Stimulated activated CD4-positive, alpha-beta T cell treated with anti-CD3 and anti-CD28 coated beads, TNF-alpha, amount 100 ng/mL, for 24 hours (primary cell): Measurements from ENCODE around the gene PCDHGA1.
"Not testable (repeated sequence)": the region's sequence is repeated elsewhere in the genome, so short reads cannot be mapped to it uniquely, and the experiment has no call there.

Experiments
- DNase-seq, 3 experiments: peaks; one replicate each; pipeline ENCODE4 v3.0.0-alpha.2; 2020; ENCODE audit warnings: low read depth in 3 of 3

Gene PCDHGA1

GRCh38 chr5:141409598-141410306 is 79.4 kb downstream of the PCDHGA1 start:
- DNase-seq: no peak

GRCh38 chr5:141411575-141411974 is 81.3 kb downstream of the PCDHGA1 start:
- no peak for DNase-seq

GRCh38 chr5:141412854-141413539 is 82.7 kb downstream of the PCDHGA1 start, which contains the start of gene PCDHGA10:
PCDHGA10 (plus strand) TSS chr5:141412987; CDS start chr5:141413176, 189 bp downstream.
- peak in 2 of 3 experiments; percentile 32 to 49 for DNase-seq

DNA sequence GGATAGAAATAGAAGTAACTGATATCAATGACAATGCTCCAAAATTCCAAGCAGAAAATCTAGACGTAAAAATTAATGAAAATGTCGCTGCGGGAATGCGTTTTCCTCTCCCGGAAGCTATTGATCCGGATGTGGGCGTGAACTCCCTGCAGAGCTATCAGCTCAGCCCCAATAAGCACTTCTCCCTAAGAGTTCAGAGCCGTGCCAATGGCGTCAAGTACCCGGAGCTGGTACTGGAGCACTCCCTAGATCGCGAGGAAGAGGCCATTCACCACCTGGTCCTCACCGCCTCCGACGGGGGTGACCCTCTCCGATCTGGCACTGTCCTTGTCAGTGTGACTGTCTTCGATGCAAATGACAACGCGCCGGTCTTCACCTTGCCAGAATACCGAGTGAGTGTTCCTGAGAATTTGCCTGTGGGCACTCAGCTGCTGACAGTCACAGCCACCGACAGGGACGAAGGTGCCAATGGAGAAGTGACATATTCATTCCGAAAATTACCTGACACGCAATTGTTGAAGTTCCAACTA is 83.3 kb downstream of the PCDHGA1 start:
- no peak for DNase-seq

GRCh38 chr5:141414548-141415274 is 84.4 kb downstream of the PCDHGA1 start:
- DNase-seq: not testable (repeated sequence)

DNA sequence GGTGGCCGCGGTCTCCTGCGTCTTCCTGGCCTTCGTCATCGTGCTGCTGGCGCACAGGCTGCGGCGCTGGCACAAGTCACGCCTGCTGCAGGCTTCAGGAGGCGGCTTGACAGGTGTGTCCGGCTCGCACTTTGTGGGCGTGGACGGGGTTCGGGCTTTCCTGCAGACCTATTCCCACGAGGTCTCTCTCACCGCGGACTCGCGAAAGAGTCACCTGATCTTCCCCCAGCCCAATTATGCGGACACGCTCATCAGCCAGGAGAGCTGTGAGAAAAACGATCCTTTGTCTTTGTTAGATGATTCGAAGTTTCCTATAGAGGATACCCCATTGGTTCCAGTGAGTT is 84.9 kb downstream of the PCDHGA1 start:
- not testable (repeated sequence) for DNase-seq

GRCh38 chr5:141417494-141418172 is 87.3 kb downstream of the PCDHGA1 start, which contains the start of gene PCDHGB7:
PCDHGB7 (plus strand) TSS chr5:141417677; CDS start chr5:141417860, 183 bp downstream.
- DNase-seq: peak in 1 of 3 experiments; percentile 58

DNA sequence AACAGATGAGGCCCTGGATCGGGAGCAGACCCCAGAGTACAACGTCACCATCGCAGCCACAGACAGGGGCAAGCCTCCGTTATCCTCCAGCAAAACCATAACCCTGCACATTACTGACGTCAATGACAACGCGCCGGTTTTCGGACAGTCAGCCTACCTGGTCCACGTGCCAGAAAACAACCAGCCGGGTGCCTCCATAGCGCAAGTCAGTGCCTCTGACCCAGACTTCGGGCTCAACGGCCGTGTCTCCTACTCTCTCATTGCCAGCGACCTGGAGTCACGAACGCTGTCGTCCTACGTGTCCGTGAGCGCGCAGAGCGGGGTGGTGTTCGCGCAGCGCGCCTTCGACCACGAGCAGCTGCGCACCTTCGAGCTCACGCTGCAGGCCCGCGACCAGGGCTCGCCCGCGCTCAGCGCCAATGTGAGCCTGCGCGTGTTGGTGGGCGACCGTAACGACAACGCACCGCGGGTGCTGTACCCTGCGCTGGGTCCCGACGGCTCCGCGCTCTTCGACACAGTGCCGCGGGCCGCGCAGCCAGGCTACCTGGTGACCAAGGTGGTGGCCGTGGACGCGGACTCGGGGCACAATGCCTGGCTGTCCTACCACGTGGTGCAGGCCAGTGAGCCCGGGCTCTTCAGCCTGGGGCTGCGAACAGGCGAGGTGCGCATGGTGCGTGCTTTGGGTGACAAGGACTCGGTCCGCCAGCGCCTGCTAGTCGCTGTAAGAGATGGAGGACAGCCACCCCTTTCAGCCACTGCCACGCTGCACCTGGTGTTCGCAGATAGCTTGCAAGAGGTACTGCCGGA is 89.0 kb downstream of the PCDHGA1 start:
- no peak for DNase-seq

DNA sequence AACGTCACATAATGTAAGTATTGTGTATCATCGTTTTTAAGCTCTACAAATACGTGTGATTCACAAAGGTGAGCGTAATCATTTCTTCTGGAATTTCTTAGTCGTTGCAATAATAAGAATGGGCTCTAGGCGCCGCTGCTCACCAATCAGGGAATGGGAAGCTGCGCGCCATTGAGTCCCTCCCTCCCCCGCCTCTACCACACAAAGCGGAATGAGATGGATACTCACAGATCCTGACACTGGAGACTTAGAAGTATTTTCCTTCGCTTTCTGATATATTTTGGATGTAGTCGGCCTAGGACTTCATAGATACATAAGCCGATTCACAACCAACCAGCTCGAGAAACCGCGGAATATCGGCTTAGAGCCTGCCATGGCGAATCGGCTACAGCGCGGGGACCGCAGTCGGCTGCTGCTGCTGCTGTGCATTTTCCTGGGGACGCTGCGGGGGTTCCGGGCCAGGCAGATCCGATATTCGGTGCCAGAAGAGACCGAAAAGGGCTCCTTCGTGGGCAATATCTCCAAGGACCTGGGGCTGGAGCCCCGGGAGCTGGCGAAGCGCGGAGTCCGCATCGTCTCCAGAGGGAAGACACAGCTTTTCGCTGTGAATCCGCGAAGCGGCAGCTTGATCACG is 90.7 kb downstream of the PCDHGA1 start, which contains the start of gene PCDHGA11:
Gene PCDHGA11 (plus strand): TSS at position 197 of the 634 bp plus-strand sequence. CDS start 177 bp downstream, at position 374.
- DNase-seq: peak in 1 of 3 experiments; percentile 36

GRCh38 chr5:141421489-141421855 is 91.2 kb downstream of the PCDHGA1 start:
- DNase-seq: no peak

DNA sequence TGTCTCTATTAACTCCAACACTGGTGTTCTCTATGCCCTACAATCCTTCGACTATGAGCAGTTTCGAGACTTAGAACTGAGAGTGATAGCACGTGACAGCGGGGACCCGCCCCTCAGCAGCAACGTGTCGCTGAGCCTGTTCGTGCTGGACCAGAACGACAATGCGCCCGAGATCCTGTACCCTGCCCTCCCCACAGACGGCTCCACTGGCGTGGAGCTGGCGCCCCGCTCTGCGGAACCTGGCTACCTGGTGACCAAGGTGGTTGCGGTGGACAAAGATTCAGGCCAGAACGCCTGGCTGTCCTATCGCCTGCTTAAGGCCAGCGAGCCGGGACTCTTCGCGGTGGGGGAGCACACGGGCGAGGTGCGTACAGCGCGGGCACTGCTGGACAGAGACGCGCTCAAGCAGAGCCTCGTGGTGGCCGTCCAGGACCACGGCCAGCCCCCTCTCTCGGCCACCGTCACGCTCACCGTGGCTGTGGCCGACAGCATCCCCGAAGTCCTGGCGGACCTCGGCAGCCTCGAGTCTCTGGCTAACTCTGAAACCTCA is 92.5 kb downstream of the PCDHGA1 start:
- DNase-seq: no peak

DNA sequence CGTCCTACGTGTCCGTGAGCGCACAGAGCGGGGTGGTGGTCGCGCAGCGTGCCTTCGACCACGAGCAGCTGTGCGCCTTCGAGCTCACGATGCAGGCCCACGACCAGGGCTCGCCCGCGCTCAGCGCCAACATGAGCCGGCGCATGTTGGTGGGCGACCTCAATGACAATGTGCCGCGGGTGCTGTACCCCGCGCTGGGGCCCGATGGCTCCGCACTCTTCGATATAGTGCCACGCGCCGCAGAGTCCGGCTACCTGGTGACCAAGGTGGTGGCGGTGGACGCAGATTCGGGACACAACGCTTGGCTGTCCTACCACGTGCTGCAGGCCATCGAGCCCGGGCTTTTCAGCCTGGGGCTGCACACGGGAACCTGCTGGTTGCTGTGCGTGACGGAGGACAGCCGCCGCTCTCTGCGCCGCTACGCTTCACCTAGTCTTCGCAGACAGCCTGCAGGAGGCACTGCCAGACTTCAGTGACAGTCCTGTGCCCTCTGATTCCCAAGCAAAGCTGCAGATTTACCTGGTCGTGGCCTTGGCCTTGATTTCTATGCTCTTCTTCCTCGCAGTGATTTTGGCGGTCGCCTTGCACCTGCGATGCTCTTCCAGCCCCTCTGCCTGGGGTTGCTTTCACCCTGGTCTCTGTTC is 97.6 kb downstream of the PCDHGA1 start:
- DNase-seq: no peak

DNA sequence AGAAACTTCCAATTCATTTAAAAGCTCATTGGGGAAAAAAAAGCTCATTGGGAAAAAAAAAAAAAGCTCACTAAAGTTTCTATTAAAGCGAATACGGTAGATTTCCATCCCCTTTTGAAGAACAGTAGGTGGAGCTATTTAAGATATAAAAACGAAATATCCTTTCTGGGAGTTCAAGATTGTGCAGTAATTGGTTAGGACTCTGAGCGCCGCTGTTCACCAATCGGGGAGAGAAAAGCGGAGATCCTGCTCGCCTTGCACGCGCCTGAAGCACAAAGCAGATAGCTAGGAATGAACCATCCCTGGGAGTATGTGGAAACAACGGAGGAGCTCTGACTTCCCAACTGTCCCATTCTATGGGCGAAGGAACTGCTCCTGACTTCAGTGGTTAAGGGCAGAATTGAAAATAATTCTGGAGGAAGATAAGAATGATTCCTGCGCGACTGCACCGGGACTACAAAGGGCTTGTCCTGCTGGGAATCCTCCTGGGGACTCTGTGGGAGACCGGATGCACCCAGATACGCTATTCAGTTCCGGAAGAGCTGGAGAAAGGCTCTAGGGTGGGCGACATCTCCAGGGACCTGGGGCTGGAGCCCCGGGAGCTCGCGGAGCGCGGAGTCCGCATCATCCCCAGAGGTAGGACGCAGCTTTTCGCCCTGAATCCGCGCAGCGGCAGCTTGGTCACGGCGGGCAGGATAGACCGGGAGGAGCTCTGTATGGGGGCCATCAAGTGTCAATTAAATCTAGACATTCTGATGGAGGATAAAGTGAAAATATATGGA is 100.2 kb downstream of the PCDHGA1 start, which contains the start of gene PCDHGA12:
Gene PCDHGA12 (plus strand): TSS at position 176 of the 782 bp plus-strand sequence. CDS start 253 bp downstream, at position 429.
- DNase-seq: peak in 1 of 3 experiments; percentile 31

GRCh38 chr5:141431286-141431685 is 101.0 kb downstream of the PCDHGA1 start:
- DNase-seq: no peak

GRCh38 chr5:141432308-141432707 is 102.0 kb downstream of the PCDHGA1 start:
- not testable (repeated sequence) for DNase-seq

GRCh38 chr5:141432726-141433125 is 102.4 kb downstream of the PCDHGA1 start:
- not testable (repeated sequence) for DNase-seq

DNA sequence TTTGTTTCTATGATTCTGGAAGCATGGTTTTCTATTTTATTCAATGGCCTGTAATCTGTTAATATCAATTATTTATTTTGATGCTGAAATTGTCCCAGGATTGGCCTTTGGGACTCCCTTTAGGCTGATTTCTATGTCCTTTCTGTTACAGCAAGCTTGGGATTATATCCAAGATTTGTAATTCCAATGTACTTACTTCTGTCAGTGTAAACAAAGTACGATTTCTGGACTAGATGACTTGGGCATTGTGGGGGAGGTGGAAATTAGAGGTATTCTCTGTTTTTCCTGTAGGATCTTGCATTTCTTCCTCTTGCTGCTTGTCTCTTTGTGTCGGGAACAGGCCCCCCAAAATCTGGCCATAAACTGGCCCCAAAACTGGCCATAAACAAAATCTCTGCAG is 103.7 kb downstream of the PCDHGA1 start:
- DNase-seq: no peak

DNA sequence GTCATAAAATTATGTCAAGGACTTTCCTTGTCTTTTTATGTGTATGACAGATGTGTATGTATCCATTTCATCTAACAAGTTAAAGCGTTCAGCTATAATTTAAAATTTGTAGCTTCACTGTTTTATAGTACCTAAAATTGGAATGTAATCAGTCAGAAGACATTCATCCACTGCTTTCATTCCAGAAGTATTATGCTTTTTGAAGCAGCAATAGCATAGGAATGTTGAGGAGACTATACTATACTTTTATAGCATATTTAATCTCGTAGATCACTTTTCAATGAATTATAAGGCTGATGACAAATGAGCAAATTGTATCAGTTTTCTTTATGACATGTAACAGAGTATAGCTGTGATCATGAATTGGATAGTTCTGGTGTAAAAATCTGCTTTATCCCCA is 106.9 kb downstream of the PCDHGA1 start:
- no peak for DNase-seq
